ENCODE data around the gene RNF181. TPM values are rescaled to one million over a fixed set of nuclear protein-coding genes. Genes with fewer than 3 reads are reported as not detected.

The RNF181 gene
- total RNA-seq, 1 experiment from 2014 or later: 77.5 TPM

DNA sequence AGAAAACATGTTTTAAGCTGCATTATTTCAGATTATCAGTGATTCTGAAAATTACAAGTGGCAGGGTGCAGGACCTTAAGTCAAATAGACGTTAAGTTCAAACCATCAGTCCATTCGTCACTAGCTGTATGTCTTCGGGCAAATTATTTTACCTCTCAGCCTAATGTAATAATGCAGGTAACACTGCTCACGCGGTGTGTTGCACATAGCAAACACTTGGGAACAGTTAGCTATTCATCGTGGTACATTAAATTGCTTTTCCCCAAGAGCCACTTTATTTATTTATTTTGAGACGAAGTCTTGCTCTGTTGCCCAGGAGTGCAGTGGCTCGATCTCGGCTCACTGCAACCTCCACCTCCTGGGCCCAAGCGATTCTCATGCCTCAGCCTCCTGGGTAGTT lies 46.5 kb upstream of the RNF181 start:
- peaks cover 0 to 9% of the 10 kb centered on the region in 2 experiments; a peak in 1 of 4 replicates for H3K4me1 ChIP-seq (ENCODE audit: control insufficient read depth in 1 of 2, insufficient read depth in 2 of 2, low read length in 2 of 2)
- ChIA-PET POLR2A (interaction anchor here (0.8 to 15.3 kb wide), 6 partner anchors 9 to 136 kb away, joined by 3 to 236 read pairs (median 3); partner anchors contain the start of genes MAT2A and SH2D6), RAD21 (ENCODE audit: low non-redundant PET in 1 of 2, low total read pairs in 2 of 2, uncharacterized antibody in 2 of 2, unreplicated experiment in 2 of 2) (interaction anchor here in 1 of 2 experiments (1.4 kb wide), 1 partner anchor 129 kb away, joined by 3 read pairs; no protein-coding TSS in a partner anchor), CTCF (interaction anchor here (0.9 to 5.0 kb wide), 4 partner anchors 10 to 135 kb away, joined by 3 to 118 read pairs (median 3); partner anchors contain the start of genes MAT2A and SH2D6)
- H3K27ac ChIP-seq (ENCODE audit: low read depth, low read length): no peak overlapping the region
- TF ChIP-seq CBX3 (IDR thresholded peaks at IDR 0.05; ENCODE audit: low read depth) (no peak), POLR2A (IDR thresholded peaks at IDR 0.05; ENCODE audit: borderline replicate concordance, extremely low read depth, insufficient read depth, insufficient read length) (no peak), ZFX (IDR thresholded peaks at IDR 0.05) (no peak), JUND (IDR thresholded peaks at IDR 0.05) (no peak), REST (IDR thresholded peaks at IDR 0.05; ENCODE audit: low read depth) (no peak), ATF3 (IDR thresholded peaks at IDR 0.05) (no peak), EGR1 (IDR thresholded peaks at IDR 0.05; ENCODE audit: low read depth) (no peak), CEBPB (IDR thresholded peaks at IDR 0.05; ENCODE audit: low read depth) (no peak), ZNF274 (IDR thresholded peaks at IDR 0.05; ENCODE audit: low read depth, low read length) (no peak), EZH2 (IDR thresholded peaks at IDR 0.05) (no peak), POLR2AphosphoS5 (IDR thresholded peaks at IDR 0.05; ENCODE audit: low read depth, low read length) (no peak), EZH2phosphoT487 (IDR thresholded peaks at IDR 0.05; ENCODE audit: borderline replicate concordance) (no peak), RAD21 (IDR thresholded peaks at IDR 0.05; ENCODE audit: low read depth) (no peak)
- TF ChIP-seq, protein P1, sequence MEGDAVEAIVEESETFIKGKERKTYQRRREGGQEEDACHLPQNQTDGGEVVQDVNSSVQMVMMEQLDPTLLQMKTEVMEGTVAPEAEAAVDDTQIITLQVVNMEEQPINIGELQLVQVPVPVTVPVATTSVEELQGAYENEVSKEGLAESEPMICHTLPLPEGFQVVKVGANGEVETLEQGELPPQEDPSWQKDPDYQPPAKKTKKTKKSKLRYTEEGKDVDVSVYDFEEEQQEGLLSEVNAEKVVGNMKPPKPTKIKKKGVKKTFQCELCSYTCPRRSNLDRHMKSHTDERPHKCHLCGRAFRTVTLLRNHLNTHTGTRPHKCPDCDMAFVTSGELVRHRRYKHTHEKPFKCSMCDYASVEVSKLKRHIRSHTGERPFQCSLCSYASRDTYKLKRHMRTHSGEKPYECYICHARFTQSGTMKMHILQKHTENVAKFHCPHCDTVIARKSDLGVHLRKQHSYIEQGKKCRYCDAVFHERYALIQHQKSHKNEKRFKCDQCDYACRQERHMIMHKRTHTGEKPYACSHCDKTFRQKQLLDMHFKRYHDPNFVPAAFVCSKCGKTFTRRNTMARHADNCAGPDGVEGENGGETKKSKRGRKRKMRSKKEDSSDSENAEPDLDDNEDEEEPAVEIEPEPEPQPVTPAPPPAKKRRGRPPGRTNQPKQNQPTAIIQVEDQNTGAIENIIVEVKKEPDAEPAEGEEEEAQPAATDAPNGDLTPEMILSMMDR (IDR thresholded peaks at IDR 0.05 in 2 of 3, conservative IDR thresholded peaks at IDR 0.05 in 1 of 3; ENCODE audit: borderline replicate concordance in 1 of 3, insufficient read depth in 1 of 3, low read depth in 2 of 3, low read length in 2 of 3): no peak
- peaks cover 7% of the 10 kb centered on the region; the same call in 1 of the 2 replicates for H4K20me1 ChIP-seq (ENCODE audit: insufficient read depth)
- no peaks in the 10 kb centered on the region for H3K27me3 ChIP-seq (ENCODE audit: insufficient read depth, low read length)
- no peak for DNase-seq (ENCODE audit: low read depth, low spot score)
- H3K4me2 ChIP-seq (ENCODE audit: low read length): no peak overlapping the region
- H2AFZ ChIP-seq (ENCODE audit: low read depth, low read length, poor library complexity, severe bottlenecking): no peak overlapping the region
- H3K36me3 ChIP-seq (ENCODE audit: control insufficient read depth in 1 of 2, insufficient read depth in 2 of 2, low read length in 2 of 2): peaks cover 15 to 51% of the 10 kb centered on the region in 2 experiments; a peak in 3 of 4 replicates
- no peak overlapping the region for H3K4me3 ChIP-seq (replicated peaks in 1 of 2; ENCODE audit: low read depth in 1 of 2, low read length in 2 of 2)
- ATAC-seq: no peak
- H3K79me2 ChIP-seq (ENCODE audit: insufficient read depth, low read length): no peaks in the 10 kb centered on the region
- H3K9ac ChIP-seq (ENCODE audit: low read length): no peak overlapping the region
- no TSS peak for BruUV-seq (replicated peaks)
- intact Hi-C loops (cut with micrococcal nuclease): no loop called here
- H3K9me3 ChIP-seq (ENCODE audit: control insufficient read depth in 1 of 2, insufficient read depth in 1 of 2, low read depth in 1 of 2, low read length in 2 of 2): no peaks in the 10 kb centered on the region
- no peaks in the 10 kb centered on the region for H3K9me2 ChIP-seq (ENCODE audit: insufficient read depth)
